ENCODE measurements around the gene PCK2.

Gene PCK2

DNA sequence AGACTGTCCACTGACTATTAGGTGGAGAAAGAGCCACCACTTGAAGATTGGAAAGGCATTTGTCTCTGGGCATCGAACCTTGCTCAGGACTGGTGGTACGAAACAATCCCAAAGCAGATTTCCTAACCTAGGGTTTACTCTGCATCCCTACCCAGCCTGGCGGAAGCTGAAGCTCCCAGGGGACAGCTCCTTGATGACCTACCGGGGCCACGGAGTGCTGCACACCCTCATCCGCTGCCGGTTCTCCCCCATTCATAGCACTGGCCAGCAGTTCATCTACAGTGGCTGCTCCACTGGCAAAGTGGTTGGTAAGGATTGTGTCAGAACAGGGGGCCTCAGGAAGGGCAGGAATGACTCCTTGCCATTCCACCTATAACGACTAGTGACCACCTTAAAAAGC is 27.1 kb downstream of the PCK2 start:
- no peak for DNase-seq

DNA sequence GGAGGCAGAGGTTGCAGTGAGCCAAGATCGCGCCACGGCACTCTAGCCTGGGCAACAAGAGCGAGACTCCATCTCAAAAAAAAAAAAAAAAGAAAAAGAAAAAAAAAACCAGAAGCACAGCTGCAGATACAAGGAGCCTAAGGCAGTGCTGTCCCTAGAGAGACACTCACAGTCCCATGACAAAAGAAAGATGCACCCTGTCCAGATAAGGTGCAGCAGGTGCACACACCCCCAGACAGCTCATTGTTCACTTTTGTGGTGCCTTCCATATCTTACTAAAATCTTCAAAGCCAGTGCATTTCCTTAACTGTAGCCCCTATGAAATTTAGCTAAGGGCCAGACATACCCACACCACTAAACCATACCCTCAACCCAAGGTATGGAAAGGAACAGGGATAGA is 28.3 kb downstream of the PCK2 start:
- DNase-seq, result no peak

GRCh38 chr14:24122898-24123297 is 28.8 kb downstream of the PCK2 start:
- no peak for DNase-seq

DNA sequence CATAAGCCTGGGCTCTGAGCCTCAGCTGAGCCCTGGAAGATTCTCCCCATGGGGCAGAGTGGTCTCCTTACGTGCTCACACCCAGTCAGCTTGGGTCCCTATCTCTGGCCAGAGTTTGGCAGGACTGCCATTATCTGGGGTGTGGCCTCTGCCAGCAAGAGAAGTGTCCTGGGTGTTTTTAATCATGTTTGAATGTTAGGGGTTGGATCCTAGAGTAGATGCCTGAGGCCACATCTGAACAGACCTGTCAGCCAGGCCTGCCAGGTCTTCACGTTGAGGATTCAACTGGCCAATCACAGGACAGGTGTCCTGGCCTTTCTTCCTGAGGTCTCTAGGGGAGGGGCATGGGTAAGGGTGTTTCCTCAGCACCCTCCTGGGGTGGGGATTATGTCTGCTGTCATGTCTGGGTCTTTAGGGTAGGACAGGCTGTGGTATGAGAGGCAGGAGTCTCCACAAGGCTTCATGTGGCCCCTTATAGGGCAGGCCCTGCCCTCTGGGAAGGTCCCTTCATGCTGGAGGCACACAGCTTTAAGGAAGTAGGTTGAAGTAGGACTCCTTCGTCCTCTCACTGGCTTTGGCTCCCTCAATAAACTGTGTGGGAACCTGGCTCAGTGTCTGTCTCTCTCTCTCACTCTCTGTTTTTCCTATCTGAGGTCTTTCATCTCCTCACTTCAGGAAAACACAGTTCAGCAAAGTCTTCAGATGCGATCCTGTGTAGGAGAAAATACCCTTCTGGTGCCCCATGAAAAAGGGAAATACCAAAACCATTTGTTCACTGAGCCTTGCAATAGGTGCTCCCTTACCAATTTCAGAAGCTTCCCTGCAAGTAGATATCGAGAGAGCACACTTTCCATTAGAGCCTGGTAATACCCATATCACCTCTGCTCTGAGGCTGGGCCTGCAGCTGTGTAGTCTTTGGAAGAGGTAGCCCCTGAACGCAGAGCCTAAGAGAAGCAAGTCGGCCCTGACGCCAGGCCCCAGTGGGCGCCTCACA is 29.6 kb downstream of the PCK2 start:
- no peak for DNase-seq

DNA sequence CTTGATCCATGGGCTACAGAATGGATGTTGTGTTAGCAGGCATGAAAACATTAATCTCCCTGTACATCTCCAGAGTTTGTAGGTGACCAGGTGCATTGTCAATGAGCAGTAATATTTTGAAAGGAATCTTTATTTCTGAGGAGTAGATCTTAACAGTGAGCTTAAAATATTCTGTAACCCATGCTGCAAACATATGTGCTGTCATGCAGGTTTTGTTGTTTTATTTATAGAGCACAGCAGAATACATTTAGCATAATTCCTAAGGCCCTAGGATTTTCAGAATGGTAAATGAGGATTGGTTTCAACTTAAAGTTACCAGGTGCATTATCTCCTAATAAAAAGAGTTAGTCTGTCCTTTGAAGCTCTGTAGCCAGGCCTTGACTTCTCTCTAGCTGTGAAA is 32.8 kb downstream of the PCK2 start:
- no peak for DNase-seq

DNA sequence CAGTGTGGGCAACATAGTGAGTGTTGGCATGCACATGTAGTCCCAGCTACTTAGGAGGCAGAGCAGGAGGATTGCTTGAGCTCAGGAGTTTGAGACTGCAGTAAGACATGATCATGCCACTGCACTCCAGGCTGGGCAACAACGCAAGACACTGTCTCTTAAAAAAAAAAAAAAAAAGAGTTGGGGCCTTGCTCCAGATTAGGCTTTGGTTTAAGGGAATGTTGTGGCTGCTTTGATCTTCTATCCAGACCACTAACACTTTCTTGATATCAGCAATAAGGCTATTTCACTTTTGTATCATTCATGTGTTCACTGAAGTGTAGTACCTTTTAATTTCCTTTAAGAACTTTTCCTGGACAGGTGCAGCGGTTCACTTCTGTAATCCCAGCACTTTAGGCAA is 33.6 kb downstream of the PCK2 start:
- DNase-seq, result no peak

GRCh38 chr14:24129410-24129998 is 35.4 kb downstream of the PCK2 start:
- DNase-seq, result no peak

DNA sequence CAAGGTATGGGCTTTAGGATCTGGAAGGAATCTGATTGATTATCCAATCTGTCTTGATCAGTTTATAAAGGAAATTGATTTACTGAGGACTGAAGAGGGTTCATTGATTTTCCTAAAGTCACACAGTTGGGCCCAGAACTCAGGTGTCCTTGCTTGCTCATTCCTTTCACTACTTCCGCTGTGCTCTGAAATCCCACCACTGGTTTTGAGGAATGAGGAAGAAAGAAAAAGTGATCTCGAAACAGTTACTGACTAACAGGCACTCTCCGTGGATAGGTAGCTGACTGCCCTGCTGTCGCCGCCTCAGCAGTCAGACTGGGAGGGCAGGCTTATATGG is 36.2 kb downstream of the PCK2 start, which contains the start of gene FITM1:
Gene FITM1 (plus strand): TSS at position 280 of the 337 bp plus-strand sequence. CDS start 905 bp downstream, outside the sequence.
- no peak for DNase-seq

GRCh38 chr14:24130717-24131548 is 36.8 kb downstream of the PCK2 start:
- no peak for DNase-seq

GRCh38 chr14:24131549-24131966 is 37.4 kb downstream of the PCK2 start:
- DNase-seq, result no peak

GRCh38 chr14:24132061-24132685 is 38.1 kb downstream of the PCK2 start:
- no peak for DNase-seq

GRCh38 chr14:24132976-24133375 is 38.9 kb downstream of the PCK2 start:
- no peak for DNase-seq

DNA sequence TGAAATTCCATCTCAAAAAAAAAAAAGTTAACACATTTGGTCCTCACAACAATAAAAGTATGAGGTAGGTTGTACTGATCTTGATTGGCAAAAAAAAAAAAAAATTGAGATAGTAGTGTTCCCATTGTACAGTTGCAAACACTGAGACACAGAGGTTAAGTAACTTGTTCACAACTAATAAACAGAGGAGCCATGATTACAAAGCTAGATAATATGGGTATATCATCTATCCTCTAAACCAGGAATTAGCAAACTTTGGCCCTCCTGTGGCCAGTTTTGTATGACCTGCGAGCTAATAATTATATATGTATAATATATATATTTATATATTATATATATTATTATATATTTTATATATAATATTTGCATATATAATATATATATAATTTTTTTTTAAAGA is 39.6 kb downstream of the PCK2 start:
- no peak for DNase-seq

DNA sequence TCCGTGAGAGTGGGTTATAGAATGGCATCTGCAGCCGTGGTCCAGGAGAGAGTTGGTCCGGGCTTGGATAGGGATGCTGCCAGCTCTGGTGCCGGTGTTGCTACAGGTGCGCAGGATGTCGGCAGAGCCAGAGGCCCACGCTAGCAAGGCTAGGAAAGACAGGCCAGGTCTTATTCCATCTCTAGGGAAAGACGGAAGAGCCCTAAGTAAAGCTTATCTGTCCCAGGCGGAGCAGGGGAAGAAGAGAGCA is 41.4 kb downstream of the PCK2 start:
- DNase-seq, result no peak

DNA sequence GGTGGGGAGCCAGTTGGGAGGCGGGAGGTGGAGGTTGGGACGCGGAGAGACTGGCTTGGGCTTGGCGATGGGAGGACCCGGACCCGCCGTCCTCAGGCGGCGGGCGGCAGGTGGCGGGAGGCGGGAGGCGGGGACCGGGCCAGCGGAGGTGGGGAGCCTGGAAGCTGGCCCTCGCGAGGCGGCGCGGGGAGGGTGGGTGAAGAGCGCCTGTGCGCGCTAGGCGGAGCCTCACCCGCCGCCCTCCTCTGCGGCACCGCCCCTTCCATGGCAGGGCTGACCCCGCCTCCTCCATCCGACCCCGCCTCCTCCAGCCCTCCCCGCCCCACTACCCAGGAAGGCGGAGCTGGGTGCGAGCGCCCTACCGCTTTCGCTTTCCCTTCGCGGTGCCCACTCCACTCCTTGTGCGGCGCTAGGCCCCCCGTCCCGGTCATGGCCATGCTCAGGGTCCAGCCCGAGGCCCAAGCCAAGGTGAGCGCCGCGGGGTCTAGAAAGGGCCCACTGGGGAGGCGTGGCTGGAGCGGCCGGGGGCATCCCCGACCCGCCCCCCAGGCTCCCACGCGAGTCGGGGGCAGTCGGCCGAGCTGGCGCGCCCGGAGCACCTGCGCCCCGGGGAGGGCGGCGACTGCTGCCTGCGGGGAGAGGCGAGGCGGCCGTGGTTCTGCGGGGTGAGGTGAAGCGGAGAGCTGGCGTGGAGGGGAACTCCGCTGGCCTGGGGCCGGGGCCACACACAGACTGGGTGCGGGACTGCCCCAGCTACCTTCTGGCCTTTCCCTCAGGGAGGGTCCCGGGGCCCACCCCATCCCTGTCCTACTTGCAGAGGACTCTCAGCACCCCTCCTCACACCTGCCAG is 41.9 kb downstream of the PCK2 start, which contains the start of gene PSME1:
Gene PSME1 (plus strand): TSS at position 361 of the 850 bp plus-strand sequence. CDS start 69 bp downstream, at position 430.
- peak; percentile 80 to 96 for DNase-seq

DNA sequence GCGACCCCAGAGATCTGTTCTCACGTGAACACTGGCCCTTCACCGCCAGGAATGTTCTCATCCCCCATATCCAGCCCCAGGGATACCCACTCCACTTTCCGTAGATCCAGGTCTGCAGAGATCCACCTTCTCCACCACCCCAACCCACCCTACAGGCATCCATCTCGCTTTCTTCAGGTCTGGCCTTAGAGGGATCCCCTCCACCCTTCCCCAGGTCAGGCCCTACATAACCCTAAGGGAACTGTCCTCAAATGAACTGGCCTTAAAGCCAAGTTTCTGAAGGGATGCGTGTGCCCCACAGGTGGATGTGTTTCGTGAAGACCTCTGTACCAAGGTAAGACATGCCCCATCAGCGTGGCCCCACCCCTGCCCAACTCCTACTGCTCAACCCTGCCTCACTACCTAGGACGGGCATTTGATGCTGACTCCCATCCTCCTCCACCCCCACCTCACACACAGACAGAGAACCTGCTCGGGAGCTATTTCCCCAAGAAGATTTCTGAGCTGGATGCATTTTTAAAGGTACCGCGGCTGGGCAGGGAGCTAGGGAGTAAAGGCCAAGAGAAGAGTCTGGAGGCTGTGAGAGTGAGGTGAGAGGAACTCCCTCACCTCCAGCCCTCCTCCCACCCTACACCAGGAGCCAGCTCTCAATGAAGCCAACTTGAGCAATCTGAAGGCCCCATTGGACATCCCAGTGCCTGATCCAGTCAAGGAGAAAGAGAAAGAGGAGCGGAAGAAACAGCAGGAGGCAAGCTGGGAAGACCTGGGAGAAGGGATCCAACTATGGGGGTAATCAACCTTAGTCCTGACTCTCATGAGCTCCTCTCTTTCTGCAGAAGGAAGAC is 42.8 kb downstream of the PCK2 start:
- DNase-seq, result peak; percentile 22 to 40

DNA sequence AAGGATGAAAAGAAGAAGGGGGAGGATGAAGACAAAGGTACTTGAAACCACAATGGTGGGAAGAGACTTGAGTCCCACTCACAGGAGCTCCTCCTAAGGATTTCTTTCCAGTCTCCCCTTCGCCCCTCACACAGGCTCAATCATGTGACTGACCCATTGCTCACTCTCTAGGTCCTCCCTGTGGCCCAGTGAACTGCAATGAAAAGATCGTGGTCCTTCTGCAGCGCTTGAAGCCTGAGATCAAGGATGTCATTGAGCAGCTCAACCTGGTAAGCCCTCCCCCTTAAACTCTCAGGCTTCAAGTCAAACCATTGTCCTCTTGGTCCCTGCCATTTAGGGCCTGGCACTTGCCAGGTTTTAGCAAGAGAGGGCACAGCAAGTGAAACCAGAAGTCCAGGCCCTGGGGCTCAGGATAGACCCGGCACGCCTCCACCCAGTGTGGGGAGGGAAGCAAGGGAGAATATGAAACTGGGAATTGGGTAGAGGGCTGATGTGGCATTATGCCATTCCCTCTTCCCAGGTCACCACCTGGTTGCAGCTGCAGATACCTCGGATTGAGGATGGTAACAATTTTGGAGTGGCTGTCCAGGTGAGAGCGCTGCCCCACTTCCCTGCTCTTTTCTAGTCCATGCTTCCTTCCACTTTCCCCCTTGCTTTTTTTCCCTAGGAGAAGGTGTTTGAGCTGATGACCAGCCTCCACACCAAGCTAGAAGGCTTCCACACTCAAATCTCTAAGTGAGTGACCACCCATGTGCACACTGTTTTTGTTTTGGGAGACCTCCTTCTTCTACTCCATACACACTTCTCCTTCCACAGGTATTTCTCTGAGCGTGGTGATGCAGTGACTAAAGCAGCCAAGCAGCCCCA is 43.7 kb downstream of the PCK2 start:
- DNase-seq, result no peak

GRCh38 chr14:24138396-24139271 is 44.5 kb downstream of the PCK2 start:
- no peak for DNase-seq

All from NCI-H526 (cell line).